GM19240 (cell line): ENCODE results near the gene CPT1B.

ENCODE experiments used
- DNase-seq: peaks from one replicate; pipeline ENCODE4 v3.0.0; 2011; ENCODE audit warnings: low spot score; ENCODE audit not compliant: insufficient read length

Gene CPT1B

DNA sequence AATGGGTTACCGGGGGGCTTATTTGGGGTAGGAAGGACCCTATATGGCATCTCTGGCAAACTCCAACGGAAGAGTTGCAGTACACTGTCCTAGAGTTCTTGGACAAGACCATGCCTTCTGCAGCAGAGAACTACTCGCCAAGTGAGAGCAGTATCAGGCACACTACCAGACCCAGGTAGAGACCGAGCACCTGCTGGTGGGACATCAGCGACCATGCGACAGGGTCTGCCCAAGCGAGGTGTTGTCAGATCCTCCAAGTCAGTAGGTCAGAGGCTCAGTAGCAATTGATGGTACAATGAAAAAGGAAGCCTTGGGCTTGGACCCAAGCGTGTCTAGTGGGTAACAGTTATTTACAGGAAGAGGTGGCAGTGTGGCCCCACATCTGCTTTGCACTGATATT lies 7.6 kb upstream of the CPT1B start:
- DNase-seq: no peak

GRCh38 chr22:50585238-50585637 lies 7.0 kb upstream of the CPT1B start:
- DNase-seq: no peak

DNA sequence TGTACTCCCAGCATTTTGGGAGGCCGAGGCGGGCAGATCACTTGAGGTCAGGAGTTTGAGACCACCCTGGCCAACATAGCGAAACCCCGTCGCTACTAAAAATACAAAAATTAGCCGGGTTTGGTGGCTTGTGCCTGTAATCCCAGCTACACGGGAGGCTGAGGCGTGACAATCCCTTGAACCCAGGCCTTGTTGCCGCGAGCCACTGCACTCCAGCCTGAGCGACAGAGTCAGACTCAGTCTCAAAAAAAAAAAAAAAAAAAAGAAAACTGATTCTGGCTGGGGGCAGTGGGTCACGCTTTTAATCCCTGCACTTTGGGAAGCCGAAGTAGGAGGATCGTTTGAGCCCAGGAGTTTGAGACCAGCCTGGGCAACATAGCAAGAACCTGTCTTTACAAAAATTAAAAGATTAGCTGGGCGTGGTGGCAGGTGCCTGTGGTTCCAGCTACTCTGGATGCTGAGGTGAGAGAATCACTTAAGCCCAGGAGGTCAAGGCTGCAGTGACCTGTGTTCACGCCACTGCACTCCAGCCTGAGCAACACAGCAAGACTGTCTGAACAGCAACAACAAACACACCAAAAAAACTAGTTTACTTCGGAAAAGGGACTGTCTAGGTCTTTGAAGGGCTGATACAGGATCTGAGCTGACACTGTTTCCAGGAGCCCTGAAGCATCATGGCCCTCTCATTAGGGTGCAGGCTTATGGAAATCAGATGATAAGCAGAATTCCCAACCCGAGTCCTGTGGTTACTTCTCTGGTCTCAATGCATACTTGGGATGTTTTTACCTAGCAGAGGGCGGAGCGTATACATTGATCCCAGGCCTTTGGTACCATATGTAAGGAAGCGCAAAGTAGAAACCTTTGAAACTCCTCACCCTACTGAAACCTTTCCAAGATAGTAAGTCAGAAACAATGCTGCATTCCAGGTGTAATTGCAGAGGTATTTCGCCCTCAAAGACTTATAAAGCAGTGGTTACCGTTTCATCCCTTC lies 6.2 kb upstream of the CPT1B start:
- DNase-seq: no peak

DNA sequence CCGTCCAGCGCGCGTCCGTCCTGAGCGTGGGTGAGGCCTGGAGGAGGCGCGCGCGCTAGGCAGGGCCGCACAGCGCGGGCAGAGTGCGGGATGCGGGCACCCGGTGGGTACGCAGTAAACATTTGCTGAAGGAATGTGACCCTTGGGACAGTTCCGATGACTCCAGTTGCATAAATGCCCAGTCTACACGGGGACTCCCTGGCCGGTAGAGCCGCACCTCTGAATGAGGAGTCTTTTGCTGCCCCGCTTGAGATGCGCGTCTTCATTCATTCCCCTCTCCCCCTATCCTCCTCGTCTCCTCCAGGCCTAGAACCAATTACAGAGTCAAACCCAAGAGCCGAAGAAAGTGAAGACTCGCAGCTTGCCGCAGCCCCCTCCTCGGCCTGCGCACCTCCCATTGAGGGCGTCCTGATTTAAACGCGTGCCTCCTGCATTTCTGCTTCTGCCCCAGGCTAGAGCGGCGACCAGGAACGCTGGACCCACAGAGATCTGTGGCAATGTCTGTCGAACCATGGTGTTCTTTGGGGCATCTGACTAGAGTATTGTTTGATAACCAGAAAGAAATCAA lies 5.2 kb upstream of the CPT1B start:
- DNase-seq: no peak

DNA sequence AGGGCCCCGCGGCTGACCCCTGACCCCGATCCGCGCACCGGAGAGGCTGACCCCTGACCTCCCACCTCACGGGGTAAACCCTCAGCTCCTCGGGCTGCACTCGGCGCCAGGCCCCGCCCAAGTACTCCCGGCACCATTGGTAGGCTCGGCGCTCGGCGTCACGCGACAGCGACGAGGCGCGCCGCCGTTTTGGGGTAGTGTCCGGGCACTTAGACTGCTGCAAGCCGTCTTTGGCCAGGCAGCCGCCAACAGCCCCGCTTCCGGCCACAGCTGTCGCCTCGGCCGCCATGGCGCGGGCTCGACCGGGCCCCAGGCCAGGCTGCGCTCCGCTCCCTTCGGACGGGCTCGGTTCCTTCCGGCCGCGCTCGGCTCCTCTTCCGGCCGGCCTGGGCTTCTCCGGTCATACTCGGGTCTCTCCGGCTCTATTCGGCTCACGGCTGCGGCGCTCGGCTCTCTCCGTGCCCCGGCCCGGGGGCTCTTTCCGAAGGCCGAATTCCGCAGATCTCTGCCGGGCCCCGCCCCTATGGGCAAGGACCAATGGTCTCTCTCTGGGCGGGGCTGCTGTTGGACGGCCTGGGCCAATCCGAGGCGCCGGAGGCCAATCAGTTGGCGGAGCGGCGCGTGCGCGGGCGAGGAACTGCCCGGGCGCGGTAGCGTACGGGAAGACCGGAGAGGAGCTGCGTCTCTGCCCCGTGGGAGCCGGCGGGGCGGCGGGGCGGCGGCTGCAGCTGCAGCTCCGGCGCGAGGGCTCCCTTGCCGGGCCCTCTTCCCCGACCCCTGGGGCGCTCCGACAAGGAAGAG lies 4.5 kb upstream of the CPT1B start, which contains the start of gene CHKB:
Gene CHKB, minus strand, starts transcription at position 357 of the 801 bp plus-strand sequence. Its CDS starts 68 bp downstream, at position 289.
- DNase-seq: peak; percentile 99

- DNase-seq: peak; percentile 52
Measured at GRCh38 chr22:50581950-50582492, 3.8 kb upstream of the CPT1B start.

DNA sequence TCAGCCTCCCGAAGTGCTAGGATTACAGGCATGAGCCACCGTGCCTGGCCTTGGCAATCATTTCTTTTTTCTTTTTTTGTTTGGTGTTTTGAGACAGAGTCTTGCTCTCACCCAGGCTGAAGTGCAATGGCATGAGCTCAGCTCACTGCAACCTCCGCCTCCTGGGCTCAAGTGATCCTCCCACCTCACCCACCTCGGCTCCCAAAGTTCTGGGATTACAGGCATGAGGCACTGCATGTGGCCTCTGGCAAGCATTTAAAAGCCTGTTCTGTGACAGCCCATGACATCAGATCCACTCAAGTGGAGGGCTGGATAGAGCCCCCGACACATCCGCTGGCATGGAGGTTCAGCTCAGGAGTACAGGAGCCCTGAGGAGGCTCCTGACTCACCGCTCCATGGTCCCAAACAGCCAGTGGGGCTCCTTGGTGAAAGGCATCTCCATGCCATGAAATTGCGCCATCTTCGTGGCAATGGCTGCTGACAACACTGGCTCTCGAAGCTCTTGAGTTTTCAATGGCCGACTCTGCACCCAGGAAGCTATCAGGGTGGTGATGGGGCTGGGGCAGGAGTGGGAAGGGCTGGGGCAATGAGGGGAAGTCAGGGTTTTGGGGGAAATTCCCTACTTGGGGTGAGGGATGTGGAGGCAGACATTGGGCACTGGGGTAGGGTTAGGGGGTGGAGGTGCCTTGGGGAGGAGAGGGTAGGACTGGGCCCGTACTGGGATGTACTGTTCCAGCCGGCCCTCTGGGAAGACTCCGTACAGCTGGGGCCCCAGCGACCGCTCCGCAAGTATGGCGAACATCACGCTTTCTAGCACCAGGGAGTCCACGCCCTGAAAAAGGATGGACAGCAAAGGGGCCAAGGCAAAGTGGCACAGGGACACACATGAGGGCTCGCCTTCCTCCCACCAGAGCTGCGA lies 3.1 kb upstream of the CPT1B start:
- no peak for DNase-seq

- DNase-seq: no peak
Measured at GRCh38 chr22:50579752-50580151, 1.5 kb upstream of the CPT1B start.

DNA sequence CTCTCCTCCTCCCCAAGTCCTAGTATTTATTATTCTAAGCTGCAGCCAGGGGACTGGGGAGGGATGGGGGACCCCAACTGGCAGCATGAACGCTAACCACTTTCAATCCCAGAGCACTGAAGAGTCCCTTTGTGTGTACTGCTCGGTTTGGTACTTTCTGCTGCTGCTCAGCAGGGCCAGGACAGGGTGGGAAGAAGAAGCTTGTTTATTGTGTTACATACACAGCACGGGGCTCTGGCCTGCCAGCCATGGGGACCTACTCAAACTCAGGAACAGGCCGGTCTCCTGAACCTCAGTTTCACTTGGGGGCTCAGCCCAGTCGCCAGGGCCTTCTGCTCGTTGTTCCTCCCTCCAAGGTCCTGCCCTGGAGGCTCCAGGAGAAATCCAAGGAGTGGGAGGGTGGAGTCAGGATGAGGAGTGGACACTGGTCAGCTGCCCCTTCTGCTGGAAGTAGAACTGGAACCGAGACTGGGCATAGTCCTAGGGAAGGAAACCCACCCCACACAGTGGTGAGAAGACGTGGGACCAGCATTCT lies 616 bp upstream of the CPT1B start:
- DNase-seq: no peak

DNA sequence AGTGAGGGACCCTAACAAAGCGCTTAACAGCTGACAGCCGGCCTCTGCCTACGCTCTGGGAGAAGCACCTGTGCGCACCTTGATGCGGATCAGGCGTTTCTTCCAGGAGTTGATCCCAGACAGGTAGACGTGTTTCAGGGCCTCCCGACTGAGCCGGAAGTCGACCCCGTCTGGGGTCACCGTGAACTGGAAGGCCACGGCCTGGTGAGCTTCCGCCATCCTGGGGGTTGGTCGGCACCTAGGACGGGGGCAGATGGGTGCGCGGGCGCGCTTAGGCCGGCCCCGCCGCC lies 585 bp downstream of the CPT1B start:
- no peak for DNase-seq

GRCh38 chr22:50576806-50577696 lies 1.2 kb downstream of the CPT1B start:
- no peak for DNase-seq

DNA sequence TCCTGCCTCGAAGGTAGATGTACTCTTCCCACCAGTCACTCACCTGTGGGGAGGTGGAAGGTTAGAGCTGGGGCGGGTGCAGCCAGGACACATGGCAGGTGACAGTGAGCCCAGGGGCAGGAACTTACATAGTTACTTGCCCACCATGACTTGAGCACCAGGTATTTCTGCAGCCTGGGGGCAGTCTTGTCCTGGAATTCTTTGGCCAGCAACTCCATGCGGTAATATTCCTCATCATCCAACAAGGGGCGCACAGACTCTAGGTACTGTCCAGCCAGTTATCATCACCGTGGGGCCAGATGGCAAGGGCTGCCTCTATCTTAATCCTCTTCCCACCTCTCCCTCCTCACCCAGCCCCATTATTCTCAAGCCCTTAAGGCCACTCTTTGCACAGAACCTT lies 2.2 kb downstream of the CPT1B start:
- DNase-seq: no peak

- no peak for DNase-seq
Measured at GRCh38 chr22:50575426-50575941, 2.7 kb downstream of the CPT1B start.

DNA sequence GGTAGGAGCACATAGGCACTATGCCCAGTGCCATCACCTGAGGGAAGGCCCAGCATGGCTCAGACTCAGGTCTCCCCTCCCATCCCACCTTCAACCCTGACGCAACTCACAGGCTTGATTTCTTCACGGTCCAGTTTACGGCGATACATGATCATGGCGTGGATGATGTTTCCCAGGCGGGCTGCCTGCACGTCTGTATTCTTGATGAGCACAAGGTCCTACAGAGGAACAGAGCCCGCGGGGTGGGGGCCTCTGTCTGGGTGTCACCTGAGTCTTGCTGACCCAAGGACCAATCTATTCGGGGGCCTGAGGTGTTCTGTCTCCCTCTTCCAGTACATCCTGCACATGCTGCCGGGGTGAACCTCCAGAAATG lies 3.9 kb downstream of the CPT1B start:
- no peak for DNase-seq

- DNase-seq: no peak
Measured at GRCh38 chr22:50573491-50574382, 4.5 kb downstream of the CPT1B start.

DNA sequence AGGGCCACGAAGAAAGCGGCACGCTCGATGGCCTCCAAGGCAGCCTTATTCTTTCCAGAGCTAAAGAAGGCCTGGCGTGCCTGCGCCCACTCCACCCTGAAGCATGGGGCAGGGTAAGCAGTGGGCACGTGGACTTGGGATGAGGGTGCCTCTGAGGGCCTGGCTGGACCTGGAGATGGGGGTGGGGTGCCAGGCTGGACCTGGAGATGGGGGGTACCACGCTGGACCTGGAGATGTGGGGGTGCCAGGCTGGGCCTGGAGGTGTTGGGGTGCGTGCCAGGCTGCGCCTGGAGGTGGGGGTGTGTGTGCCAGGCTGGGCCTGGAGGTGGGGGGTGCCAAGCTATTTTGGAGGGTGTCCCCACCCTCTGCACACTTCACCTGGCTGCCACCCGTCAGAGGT lies 5.3 kb downstream of the CPT1B start:
- no peak for DNase-seq

DNA sequence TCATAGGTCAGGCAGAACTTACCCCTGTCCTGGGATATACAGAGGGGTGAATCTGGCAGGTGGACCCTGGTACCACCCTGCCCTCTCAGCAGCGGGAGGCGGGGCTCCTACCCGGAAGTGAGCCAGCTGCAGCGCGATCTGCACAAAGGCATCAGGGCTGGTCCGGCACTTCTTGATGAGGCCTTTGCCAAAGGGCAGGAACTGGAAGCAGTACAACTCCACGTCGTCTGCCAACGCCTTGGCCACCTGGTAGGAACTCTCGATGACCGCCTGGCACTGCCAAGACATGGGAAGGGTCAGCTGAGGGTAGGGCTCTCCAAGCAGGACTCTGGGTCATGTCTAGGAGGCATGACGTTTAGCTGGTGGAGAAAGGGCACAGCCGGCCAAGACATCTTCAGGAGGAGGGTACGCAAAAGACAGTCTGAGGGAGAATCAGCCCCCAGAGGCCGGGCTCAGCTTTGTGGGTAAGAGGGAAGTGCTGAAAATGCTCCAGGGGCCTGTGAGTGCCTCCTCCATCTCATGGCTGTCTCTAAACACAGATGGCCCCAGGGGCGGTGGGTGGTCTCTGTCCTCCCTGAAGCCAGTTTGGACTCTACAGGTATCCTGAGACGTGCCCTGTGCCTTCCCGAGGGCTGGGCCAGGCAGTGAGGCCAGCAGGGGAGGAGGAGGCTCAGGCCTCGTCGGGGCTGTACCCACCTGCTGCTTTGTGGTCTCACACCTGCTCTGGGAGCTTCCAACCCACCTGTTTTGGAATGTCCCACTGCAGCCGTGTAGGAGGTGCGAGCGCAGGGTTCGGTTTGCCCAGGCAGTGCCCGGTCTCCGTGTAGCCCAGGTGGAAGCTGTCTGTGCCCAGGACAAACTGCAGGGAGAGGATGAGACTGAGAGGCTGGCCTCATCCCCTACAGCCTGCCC lies 6.7 kb downstream of the CPT1B start:
- DNase-seq: no peak
